Neuronal stem cell (in vitro differentiated cells): Measurements from ENCODE around the gene FSD1.

Source experiments
- DNase-seq: peaks from one replicate; pipeline ENCODE4 v3.0.0-alpha.2; 2013; ENCODE audit warnings: low spot score
- H2AFZ ChIP-seq: one replicate; pipeline ENCODE4 v1.6.1; 2013; ENCODE audit warnings: mild to moderate bottlenecking, low read length, inconsistent platforms
- H2AK5ac ChIP-seq: 2 replicates; pipeline ENCODE4 v1.6.1; 2013; ENCODE audit warnings: low read depth, mild to moderate bottlenecking, inconsistent platforms, low read length, moderate library complexity, mixed read lengths
- H2BK120ac ChIP-seq: 2 replicates; pipeline ENCODE4 v1.6.1; 2013; ENCODE audit warnings: low read depth, mild to moderate bottlenecking, inconsistent platforms, low read length, moderate library complexity, mixed read lengths
- H2BK12ac ChIP-seq: one replicate; pipeline ENCODE4 v1.6.1; 2013; ENCODE audit warnings: low read length, inconsistent platforms
- H2BK15ac ChIP-seq: 2 replicates; pipeline ENCODE4 v1.6.1; 2013; ENCODE audit warnings: mild to moderate bottlenecking, low read length, inconsistent platforms, mixed read lengths
- H2BK5ac ChIP-seq: one replicate; pipeline ENCODE4 v1.6.1; 2013; ENCODE audit warnings: inconsistent platforms, mild to moderate bottlenecking, low read length, moderate library complexity
- H3K14ac ChIP-seq: one replicate; pipeline ENCODE4 v1.6.1; 2013; ENCODE audit warnings: low read length, inconsistent platforms
- H3K18ac ChIP-seq: 2 replicates; pipeline ENCODE4 v1.6.1; 2013; ENCODE audit warnings: low read length, inconsistent platforms
- H3K23ac ChIP-seq: 2 replicates; pipeline ENCODE4 v1.6.1; 2013; ENCODE audit warnings: low read depth, mild to moderate bottlenecking, mixed read lengths, low read length, inconsistent platforms; ENCODE audit not compliant: poor library complexity
- H3K27ac ChIP-seq: replicated peaks from 3 replicates; pipeline ENCODE4 v1.5.1; 2013; ENCODE audit warnings: low read length, inconsistent platforms
- H3K27me3 ChIP-seq, 3 experiments: 2 replicates each; pipeline ENCODE4 v1.6.1; 2013; ENCODE audit warnings: low read length in 3 of 3, mild to moderate bottlenecking in 2 of 3, inconsistent platforms in 1 of 3, low read depth in 1 of 3, mixed read lengths in 1 of 3, moderate library complexity in 1 of 3; ENCODE audit not compliant: control insufficient read depth in 3 of 3, insufficient read depth in 3 of 3
- H3K36me3 ChIP-seq, 2 donors: replicated peaks in 1 of 2; 2 replicates each; pipeline ENCODE4 v1.6.1; 2013; ENCODE audit warnings: low read length in 2 of 2; ENCODE audit not compliant: control insufficient read depth in 2 of 2, insufficient read depth in 2 of 2
- H3K4ac ChIP-seq: 2 replicates; pipeline ENCODE4 v1.6.1; 2013; ENCODE audit warnings: inconsistent platforms, mild to moderate bottlenecking, low read length, moderate library complexity
- H3K4me1 ChIP-seq, 2 donors: 1 replicate in 1 of 2; 2 replicates in 1 of 2; pipeline ENCODE4 v1.6.1; 2013; ENCODE audit warnings: low read length in 2 of 2, low read depth in 1 of 2; ENCODE audit not compliant: control insufficient read depth in 2 of 2, insufficient read depth in 1 of 2
- H3K4me2 ChIP-seq: one replicate; pipeline ENCODE4 v1.6.1; 2013; ENCODE audit warnings: mild to moderate bottlenecking, low read length, inconsistent platforms; ENCODE audit not compliant: insufficient read depth, poor library complexity, severe bottlenecking
- H3K4me3 ChIP-seq, 2 donors: 2 replicates each; pipeline ENCODE4 v1.5.1; 2013; ENCODE audit warnings: low read length in 2 of 2, mild to moderate bottlenecking in 2 of 2, inconsistent platforms in 1 of 2, moderate library complexity in 1 of 2
- H3K79me1 ChIP-seq: one replicate; pipeline ENCODE4 v1.6.1; 2013; ENCODE audit warnings: low read depth, mild to moderate bottlenecking, inconsistent platforms, low read length, moderate library complexity
- H3K9ac ChIP-seq: one replicate; pipeline ENCODE4 v1.6.1; 2013; ENCODE audit warnings: mild to moderate bottlenecking, low read depth, low read length, inconsistent platforms; ENCODE audit not compliant: poor library complexity
- H3K9me3 ChIP-seq, 2 donors: replicated peaks in 1 of 2; 2 replicates each; pipeline versions ENCODE3 to v1.6.1; 2013; ENCODE audit warnings: low read length in 2 of 2, mild to moderate bottlenecking in 2 of 2, inconsistent platforms in 1 of 2, low read depth in 1 of 2, mixed read lengths in 1 of 2, moderate library complexity in 1 of 2; ENCODE audit not compliant: control insufficient read depth in 2 of 2, insufficient read depth in 1 of 2
- H4K8ac ChIP-seq: one replicate; pipeline ENCODE4 v1.6.1; 2013; ENCODE audit warnings: low read depth, mild to moderate bottlenecking, inconsistent platforms, low read length, moderate library complexity
- H4K91ac ChIP-seq: one replicate; pipeline ENCODE4 v1.6.1; 2013; ENCODE audit warnings: low read length, low read depth, mild to moderate bottlenecking, inconsistent platforms; ENCODE audit not compliant: poor library complexity
- WGBS, 2 donors: extraction: QIAGEN DNeasy Blood & Tissue Kit; methylation state at CpG; one replicate each; pipeline ENCODE4 v1.1.7; 2013; ENCODE audit warnings: missing lambda C conversion rate in 2 of 2, mixed read lengths in 1 of 2; ENCODE audit not compliant: insufficient read length in 2 of 2, insufficient replicate concordance in 1 of 2; ENCODE audit errors: extremely low coverage in 2 of 2; 5-methylcytosine and 5-hydroxymethylcytosine counted together

FSD1 gene

GRCh38 chr19:4260613-4261191 lies 43.7 kb upstream of the FSD1 start:
- Histone ChIP-seq H3K9me3 (peaks cover 6 to 7% of the 10 kb centered on the region in 2 donors), H3K9ac (no peak overlapping the region), H2AK5ac (no peak overlapping the region), H2AFZ (no peak overlapping the region), H4K8ac (no peak overlapping the region), H3K27ac (no peak overlapping the region), H3K4ac (no peak overlapping the region), H3K36me3 (peaks cover 32 to 72% of the 10 kb centered on the region in 2 donors), H2BK120ac (no peak overlapping the region), H3K27me3 (no peaks in the 10 kb centered on the region), H3K18ac (no peak overlapping the region), H2BK12ac (no peak overlapping the region), H2BK15ac (no peak overlapping the region), H4K91ac (no peak overlapping the region), H3K14ac (no peak overlapping the region), H3K4me3 (no peak overlapping the region), H3K4me2 (no peak overlapping the region), H3K23ac (no peak overlapping the region), H2BK5ac (no peak overlapping the region), H3K4me1 (no peaks in the 10 kb centered on the region), H3K79me1 (peaks cover 2% of the 10 kb centered on the region)
- DNase-seq: no peak
- no CpG with 5 or more reads among the region's 11 CpGs for WGBS, 2 donors

DNA sequence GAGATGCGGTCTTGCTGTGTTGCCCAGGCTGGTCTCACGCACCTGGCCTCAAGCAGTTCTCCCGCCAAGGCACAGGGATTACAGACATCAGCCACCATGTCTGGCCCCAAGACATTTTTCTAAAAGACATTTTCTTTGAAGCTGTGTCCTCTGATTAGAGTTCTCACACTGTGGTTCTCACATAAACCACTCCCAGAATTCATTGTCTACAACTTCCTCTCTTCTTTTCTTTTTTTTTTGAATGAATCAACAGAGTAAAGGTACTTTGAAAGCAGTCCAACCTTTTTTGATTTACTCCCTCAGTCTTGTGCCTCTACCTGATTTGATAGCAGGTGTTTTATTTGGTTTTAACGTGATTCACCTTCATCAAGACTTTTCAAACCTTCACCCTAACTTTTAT lies 39.6 kb upstream of the FSD1 start:
- H4K91ac ChIP-seq: no peak overlapping the region
- peaks cover 4% of the 10 kb centered on the region for H3K79me1 ChIP-seq
- no peak overlapping the region for H3K23ac ChIP-seq
- no peak overlapping the region for H3K4me3 ChIP-seq
- DNase-seq: no peak
- no peak overlapping the region for H3K4me2 ChIP-seq
- no peak overlapping the region for H2AK5ac ChIP-seq
- no peak overlapping the region for H4K8ac ChIP-seq
- no peak overlapping the region for H3K14ac ChIP-seq
- no peak overlapping the region for H2BK5ac ChIP-seq
- H3K36me3 ChIP-seq: peaks cover 21 to 58% of the 10 kb centered on the region in 2 donors
- no peak overlapping the region for H2BK15ac ChIP-seq
- H2BK12ac ChIP-seq: no peak overlapping the region
- H2AFZ ChIP-seq: no peak overlapping the region
- no peak overlapping the region for H3K18ac ChIP-seq
- no peak overlapping the region for H2BK120ac ChIP-seq
- no peaks in the 10 kb centered on the region for H3K9me3 ChIP-seq
- H3K27ac ChIP-seq: no peak overlapping the region
- no peak overlapping the region for H3K9ac ChIP-seq
- no peak overlapping the region for H3K4ac ChIP-seq
- H3K4me1 ChIP-seq: no peaks in the 10 kb centered on the region
- no peaks in the 10 kb centered on the region for H3K27me3 ChIP-seq
- WGBS, 2 donors: no CpG with 5 or more reads among the region's 4 CpGs

GRCh38 chr19:4266253-4267000 lies 38.0 kb upstream of the FSD1 start:
- WGBS, 2 donors: no CpG with 5 or more reads among the region's 18 CpGs
- Histone ChIP-seq H3K4me2 (no peak overlapping the region), H3K36me3 (peaks cover 21 to 48% of the 10 kb centered on the region in 2 donors), H3K14ac (no peak overlapping the region), H2BK15ac (no peak overlapping the region), H3K27ac (no peak overlapping the region), H2AFZ (no peak overlapping the region), H3K9ac (no peak overlapping the region), H2BK12ac (no peak overlapping the region), H3K27me3 (no peaks in the 10 kb centered on the region), H3K9me3 (no peaks in the 10 kb centered on the region), H3K23ac (no peak overlapping the region), H3K18ac (no peak overlapping the region), H2AK5ac (no peak overlapping the region), H3K4ac (no peak overlapping the region), H3K4me3 (peak overlapping the region in 1 of 2 donors; percentile 20), H4K91ac (no peak overlapping the region), H3K79me1 (peaks cover 4% of the 10 kb centered on the region), H3K4me1 (no peaks in the 10 kb centered on the region), H4K8ac (no peak overlapping the region), H2BK5ac (no peak overlapping the region), H2BK120ac (no peak overlapping the region)
- DNase-seq: no peak

GRCh38 chr19:4267101-4267900 lies 37.1 kb upstream of the FSD1 start:
- no peak overlapping the region for H3K27ac ChIP-seq
- H3K14ac ChIP-seq: no peak overlapping the region
- peak overlapping the region; percentile 57 for H2AK5ac ChIP-seq
- H3K36me3 ChIP-seq: peaks cover 18 to 41% of the 10 kb centered on the region in 2 donors
- H3K27me3 ChIP-seq: no peaks in the 10 kb centered on the region
- peak overlapping the region in 1 of 2 donors; percentile 3 for H3K4me3 ChIP-seq
- no peak overlapping the region for H3K9ac ChIP-seq
- peaks cover 4% of the 10 kb centered on the region for H3K79me1 ChIP-seq
- WGBS, 2 donors: no CpG with 5 or more reads among the region's 21 CpGs
- H3K4ac ChIP-seq: no peak overlapping the region
- DNase-seq: peak; percentile 60
- no peak overlapping the region for H2BK12ac ChIP-seq
- H3K23ac ChIP-seq: peak overlapping the region; percentile 75
- no peaks in the 10 kb centered on the region for H3K9me3 ChIP-seq
- no peak overlapping the region for H4K91ac ChIP-seq
- no peak overlapping the region for H2AFZ ChIP-seq
- H4K8ac ChIP-seq: no peak overlapping the region
- peak overlapping the region; percentile 93 for H2BK5ac ChIP-seq
- peak overlapping the region; percentile 64 for H3K18ac ChIP-seq
- H2BK15ac ChIP-seq: peak overlapping the region; percentile 58
- no peak overlapping the region for H2BK120ac ChIP-seq
- H3K4me1 ChIP-seq: no peaks in the 10 kb centered on the region
- H3K4me2 ChIP-seq: no peak overlapping the region
